K562 treated with DMSO at 1 percent for 24 hours (cell line): ENCODE results near the gene MSANTD3. TPM values are rescaled to one million over a fixed set of nuclear protein-coding genes. Genes with fewer than 3 reads are reported as not detected.

Experiments used
- total RNA-seq: library from RNA; unstranded; fragments of 300-600 nt; gene quantifications from 2 replicates; pipeline ENCODE4 v1.2.3, GENCODE V29; 2022; ENCODE audit warnings: low read depth; ENCODE audit not compliant: insufficient read depth

MSANTD3 gene
- 19.3 and 21.6 TPM in 2 replicates for total RNA-seq

GRCh38 chr9:100426530-100427365 is at the start of gene MSANTD3:
Gene MSANTD3 (plus strand): TSS chr9:100427143. CDS start chr9:100441939, 14,796 bp downstream.

GRCh38 chr9:100472788-100473275 is 45.9 kb downstream of the MSANTD3 start, which contains the start of gene TMEFF1:
Gene TMEFF1 (plus strand): TSS chr9:100473149. CDS start chr9:100473545, 396 bp downstream.

Other genes starting within 250 kb of the MSANTD3 start
- gene TEX10, start 74.2 kb upstream of the MSANTD3 start, total RNA-seq = 15.2 and 15.6 TPM in 2 replicates
- 0.56 and 0.68 TPM in 2 replicates for gene TMEFF1, start 46.0 kb downstream of the MSANTD3 start, total RNA-seq
- not detected in 2 replicates for gene CAVIN4, start 150.9 kb downstream of the MSANTD3 start, total RNA-seq